Fibroblast of lung (primary cell): Measurements from ENCODE around the gene AIFM3. TPM values are rescaled to one million over a fixed set of nuclear protein-coding genes. Genes with fewer than 3 reads are reported as not detected.
"Not testable (repeated sequence)": the region's sequence is repeated elsewhere in the genome, so short reads cannot be mapped to it uniquely, and the experiment has no call there.

Experiments used
- DNase-seq, 2 donors: peaks; one replicate each; pipeline versions ENCODE4 v3.0.0 to v3.0.0-alpha.2; 2010; ENCODE audit warnings: low read depth in 2 of 2
- H2AFZ ChIP-seq: 2 replicates; pipeline ENCODE4 v1.5.1; 2012; ENCODE audit warnings: low read length, control low read depth, inconsistent platforms
- H3K27ac ChIP-seq: 2 replicates; pipeline ENCODE4 v1.5.1; 2011; ENCODE audit warnings: low read length, control low read depth; ENCODE audit not compliant: insufficient read depth
- H3K27me3 ChIP-seq: 2 replicates; pipeline ENCODE4 v1.5.1; 2011; ENCODE audit warnings: mild to moderate bottlenecking, low read length; ENCODE audit not compliant: control insufficient read depth, insufficient read depth
- H3K36me3 ChIP-seq: 2 replicates; pipeline ENCODE4 v1.5.1; 2011; ENCODE audit warnings: low read length; ENCODE audit not compliant: control insufficient read depth, insufficient read depth
- H3K4me1 ChIP-seq: 2 replicates; pipeline ENCODE4 v1.5.1; 2011; ENCODE audit warnings: low read length; ENCODE audit not compliant: control insufficient read depth, insufficient read depth; ENCODE audit errors: extremely low read depth
- H3K4me2 ChIP-seq: 2 replicates; pipeline ENCODE4 v1.5.1; 2011; ENCODE audit warnings: low read length, control low read depth; ENCODE audit not compliant: insufficient read depth; ENCODE audit errors: extremely low read depth
- H3K4me3 ChIP-seq, 4 experiments: fragments of 200-600 bp in 1 of 4; sonication (generic) in 1 of 4; replicated peaks in 1 of 4; 2 replicates each; pipeline ENCODE4 v1.5.1; 2011 to 2016; ENCODE audit warnings: low read length in 4 of 4, low read depth in 3 of 4, mild to moderate bottlenecking in 3 of 4, control low read depth in 2 of 4, inconsistent platforms in 1 of 4, mixed read lengths in 1 of 4; ENCODE audit not compliant: insufficient read depth in 1 of 4; ENCODE audit errors: control extremely low read depth in 1 of 4
- H3K79me2 ChIP-seq: 2 replicates; pipeline ENCODE4 v1.5.1; 2012; ENCODE audit warnings: mild to moderate bottlenecking, low read length, inconsistent platforms; ENCODE audit not compliant: control insufficient read depth, insufficient read depth
- H3K9ac ChIP-seq: 2 replicates; pipeline ENCODE4 v1.5.1; 2011; ENCODE audit warnings: mild to moderate bottlenecking, low read length, control low read depth; ENCODE audit not compliant: insufficient read depth
- H3K9me3 ChIP-seq: 2 replicates; pipeline ENCODE4 v1.5.1; 2012; ENCODE audit warnings: low read depth, low read length; ENCODE audit not compliant: control insufficient read depth, insufficient read depth
- H4K20me1 ChIP-seq: 2 replicates; pipeline ENCODE4 v1.5.1; 2011; ENCODE audit warnings: low read length; ENCODE audit not compliant: control insufficient read depth, insufficient read depth; ENCODE audit errors: extremely low read depth
- EZH2 ChIP-seq: IDR thresholded peaks from 2 replicates; pipeline ENCODE4 v1.5.1; 2012; ENCODE audit warnings: low read length, control low read depth, mild to moderate bottlenecking; ENCODE audit errors: missing control alignments
- polyA plus RNA-seq, 2 donors: library from polyadenylated mRNA; depleted of rRNA in 1 of 2; stranded (reverse) in 1 of 2; unstranded in 1 of 2; fragments of >200 nt; gene quantifications; 2 replicates each; pipeline ENCODE4 v1.2.1, GENCODE V29; 2011 to 2012; ENCODE audit warnings: missing spikeins in 1 of 2
- total RNA-seq: library from RNA; depleted of rRNA; stranded (reverse); fragments of >200 nt; gene quantifications from 2 replicates; pipeline ENCODE4 v1.2.1, GENCODE V29; 2014
- TF ChIP-seq, protein P1 (sequence below), 2 donors: IDR thresholded peaks in 1 of 2; conservative IDR thresholded peaks in 1 of 2; 1 replicate in 1 of 2; 2 replicates in 1 of 2; pipeline ENCODE4 v1.5.1; 2011 to 2012; ENCODE audit warnings: low read length in 2 of 2, control low read depth in 1 of 2, inconsistent platforms in 1 of 2, low read depth in 1 of 2, mild to moderate bottlenecking in 1 of 2

Gene AIFM3
- total and polyA plus RNA-seq, 2 donors (not counting 1 experiment from before 2014, with no cell fraction given): 0.15 to 2.0 TPM

DNA sequence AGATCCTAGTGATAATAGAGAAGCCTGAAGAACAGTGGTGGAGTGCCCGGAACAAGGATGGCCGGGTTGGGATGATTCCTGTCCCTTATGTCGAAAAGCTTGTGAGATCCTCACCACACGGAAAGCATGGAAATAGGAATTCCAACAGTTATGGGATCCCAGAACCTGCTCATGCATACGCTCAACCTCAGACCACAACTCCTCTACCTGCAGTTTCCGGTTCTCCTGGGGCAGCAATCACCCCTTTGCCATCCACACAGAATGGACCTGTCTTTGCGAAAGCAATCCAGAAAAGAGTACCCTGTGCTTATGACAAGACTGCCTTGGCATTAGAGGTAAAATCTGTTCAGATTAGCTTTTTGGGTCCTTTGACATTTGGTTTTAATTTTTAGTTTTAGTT, 33.1 kb upstream of the AIFM3 start:
- Histone ChIP-seq H4K20me1 (peaks cover 3% of the 10 kb centered on the region), H2AFZ (no peak overlapping the region), H3K36me3 (peaks cover 5% of the 10 kb centered on the region), H3K4me2 (no peak overlapping the region), H3K27me3 (no peaks in the 10 kb centered on the region), H3K79me2 (peaks cover 85% of the 10 kb centered on the region), H3K4me3 (no peak overlapping the region), H3K4me1 (no peaks in the 10 kb centered on the region), H3K9ac (no peak overlapping the region), H3K9me3 (no peaks in the 10 kb centered on the region), H3K27ac (no peak overlapping the region)
- TF ChIP-seq, protein P1, sequence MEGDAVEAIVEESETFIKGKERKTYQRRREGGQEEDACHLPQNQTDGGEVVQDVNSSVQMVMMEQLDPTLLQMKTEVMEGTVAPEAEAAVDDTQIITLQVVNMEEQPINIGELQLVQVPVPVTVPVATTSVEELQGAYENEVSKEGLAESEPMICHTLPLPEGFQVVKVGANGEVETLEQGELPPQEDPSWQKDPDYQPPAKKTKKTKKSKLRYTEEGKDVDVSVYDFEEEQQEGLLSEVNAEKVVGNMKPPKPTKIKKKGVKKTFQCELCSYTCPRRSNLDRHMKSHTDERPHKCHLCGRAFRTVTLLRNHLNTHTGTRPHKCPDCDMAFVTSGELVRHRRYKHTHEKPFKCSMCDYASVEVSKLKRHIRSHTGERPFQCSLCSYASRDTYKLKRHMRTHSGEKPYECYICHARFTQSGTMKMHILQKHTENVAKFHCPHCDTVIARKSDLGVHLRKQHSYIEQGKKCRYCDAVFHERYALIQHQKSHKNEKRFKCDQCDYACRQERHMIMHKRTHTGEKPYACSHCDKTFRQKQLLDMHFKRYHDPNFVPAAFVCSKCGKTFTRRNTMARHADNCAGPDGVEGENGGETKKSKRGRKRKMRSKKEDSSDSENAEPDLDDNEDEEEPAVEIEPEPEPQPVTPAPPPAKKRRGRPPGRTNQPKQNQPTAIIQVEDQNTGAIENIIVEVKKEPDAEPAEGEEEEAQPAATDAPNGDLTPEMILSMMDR (conservative IDR thresholded peaks at IDR 0.05 in 1 of 2, IDR thresholded peaks at IDR 0.05 in 1 of 2; ENCODE audit: low read depth in 1 of 2, low read length in 2 of 2): no peak
- TF ChIP-seq EZH2: no peak
- DNase-seq: no peak

DNA sequence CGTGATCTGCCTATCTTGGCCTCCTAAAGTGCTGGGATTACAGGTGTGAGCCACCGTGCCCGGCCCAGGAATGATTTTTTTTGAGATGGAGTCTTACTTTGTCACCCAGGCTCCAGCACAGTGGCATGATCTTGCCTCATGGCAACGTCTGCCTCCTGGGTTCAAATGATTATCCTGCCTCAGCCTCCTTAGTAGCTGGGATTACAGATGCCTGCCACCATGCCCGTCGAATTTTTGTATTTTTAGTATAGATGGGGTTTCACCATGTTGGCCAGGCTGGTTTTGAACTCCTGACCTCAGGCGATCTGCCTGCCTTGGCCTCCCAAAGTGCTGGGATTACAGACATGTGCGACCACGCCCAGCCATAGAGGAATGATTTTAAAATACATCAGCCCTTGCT, 32.0 kb upstream of the AIFM3 start:
- H3K36me3 ChIP-seq, H3K27ac ChIP-seq, H3K27me3 ChIP-seq, H2AFZ ChIP-seq, DNase-seq, H3K9ac ChIP-seq, H4K20me1 ChIP-seq, H3K4me3 ChIP-seq, H3K4me2 ChIP-seq, H3K9me3 ChIP-seq, H3K4me1 ChIP-seq: not testable (repeated sequence)
- H3K79me2 ChIP-seq: peaks cover 88% of the 10 kb centered on the region

DNA sequence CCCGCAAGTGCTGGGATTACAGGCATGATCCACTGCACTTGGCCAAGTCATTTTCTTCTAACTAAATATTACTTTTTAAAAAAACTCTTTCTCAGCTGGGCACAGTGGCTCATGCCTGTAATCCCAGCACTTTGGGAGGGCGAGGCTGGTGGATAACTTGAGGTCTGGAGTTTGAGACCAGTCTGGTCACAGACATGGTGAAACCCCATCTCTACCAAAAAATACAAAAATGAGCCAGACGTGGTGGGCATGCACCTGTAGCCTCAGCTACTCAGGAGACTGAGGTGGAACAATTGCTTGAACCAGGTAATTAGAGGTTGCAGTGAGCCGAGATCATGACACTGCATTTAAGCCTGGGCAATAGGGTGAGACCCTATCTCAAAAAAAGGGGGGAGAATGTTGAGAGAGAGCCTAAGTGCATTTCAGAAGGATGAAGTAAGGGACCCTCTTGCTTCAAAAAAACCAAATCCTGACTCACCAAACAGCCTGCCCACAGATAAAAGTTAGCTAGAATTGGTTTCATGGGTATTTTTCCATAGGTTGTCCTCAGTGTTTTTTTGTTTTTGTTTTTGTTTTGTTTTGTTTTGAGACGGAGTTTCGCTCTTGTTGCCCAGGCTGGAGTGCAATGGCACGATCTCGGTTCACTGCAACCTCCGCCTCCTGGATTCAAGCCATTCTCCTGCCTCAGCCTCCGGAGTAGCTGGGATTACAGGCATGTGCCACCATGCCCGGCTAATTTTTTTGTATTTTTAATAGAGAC, 31.1 kb upstream of the AIFM3 start:
- H3K4me2 ChIP-seq, H3K9ac ChIP-seq, H2AFZ ChIP-seq, H3K9me3 ChIP-seq, H3K36me3 ChIP-seq, H4K20me1 ChIP-seq, H3K27me3 ChIP-seq, DNase-seq, H3K4me1 ChIP-seq, H3K4me3 ChIP-seq, H3K27ac ChIP-seq: not testable (repeated sequence)
- H3K79me2 ChIP-seq: peaks cover 90% of the 10 kb centered on the region

DNA sequence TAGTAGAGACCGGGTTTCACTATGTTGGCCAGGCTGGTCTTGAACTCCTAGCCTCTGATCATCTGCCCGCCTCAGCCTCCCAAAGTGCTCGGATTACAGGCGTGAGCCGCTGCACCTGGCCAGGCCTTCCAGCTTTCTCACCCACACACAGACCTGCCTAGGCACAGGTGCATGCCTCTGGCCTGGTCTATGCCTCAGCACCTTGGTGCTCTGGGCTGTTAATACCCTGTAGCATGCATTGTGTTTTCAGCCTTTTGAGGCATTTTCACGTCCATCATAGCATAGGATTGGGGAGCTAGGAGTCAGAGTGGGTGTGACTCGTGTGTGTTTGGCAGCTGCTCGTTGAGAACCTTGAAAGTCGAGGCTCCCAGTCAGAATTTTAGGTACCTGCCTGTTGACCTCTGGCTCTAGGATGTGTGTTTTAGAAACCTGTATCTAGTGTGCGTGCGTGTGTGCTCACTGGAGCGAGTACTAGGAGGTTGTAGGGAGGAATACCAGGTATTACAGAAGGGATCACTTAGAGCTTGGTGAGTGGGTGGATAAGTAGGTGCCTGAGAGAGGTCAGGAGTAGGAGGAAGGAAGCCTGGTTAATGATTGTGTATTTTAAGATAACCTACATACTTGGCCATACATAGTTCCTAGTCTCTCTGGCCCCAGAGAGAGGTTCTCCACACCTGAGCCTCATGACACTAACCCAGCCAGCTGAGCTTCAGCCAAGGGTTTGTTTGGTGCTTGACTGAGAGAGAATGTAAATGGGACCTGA, 29.8 kb upstream of the AIFM3 start:
- Histone ChIP-seq H3K27me3 (no peaks in the 10 kb centered on the region), H3K4me2 (no peak overlapping the region), H3K4me3 (no peak overlapping the region), H3K9me3 (no peaks in the 10 kb centered on the region), H3K36me3 (peaks cover 5% of the 10 kb centered on the region), H4K20me1 (peaks cover 5% of the 10 kb centered on the region), H2AFZ (no peak overlapping the region), H3K9ac (no peak overlapping the region), H3K4me1 (peaks cover 3% of the 10 kb centered on the region), H3K79me2 (peaks cover 90% of the 10 kb centered on the region), H3K27ac (no peak overlapping the region)
- DNase-seq: no peak
- TF ChIP-seq, protein P1 (conservative IDR thresholded peaks at IDR 0.05 in 1 of 2, IDR thresholded peaks at IDR 0.05 in 1 of 2; ENCODE audit: low read depth in 1 of 2, low read length in 2 of 2): no peak
- no peak for TF ChIP-seq EZH2
